ENCODE measurements around the gene NBPF4.

DNA sequence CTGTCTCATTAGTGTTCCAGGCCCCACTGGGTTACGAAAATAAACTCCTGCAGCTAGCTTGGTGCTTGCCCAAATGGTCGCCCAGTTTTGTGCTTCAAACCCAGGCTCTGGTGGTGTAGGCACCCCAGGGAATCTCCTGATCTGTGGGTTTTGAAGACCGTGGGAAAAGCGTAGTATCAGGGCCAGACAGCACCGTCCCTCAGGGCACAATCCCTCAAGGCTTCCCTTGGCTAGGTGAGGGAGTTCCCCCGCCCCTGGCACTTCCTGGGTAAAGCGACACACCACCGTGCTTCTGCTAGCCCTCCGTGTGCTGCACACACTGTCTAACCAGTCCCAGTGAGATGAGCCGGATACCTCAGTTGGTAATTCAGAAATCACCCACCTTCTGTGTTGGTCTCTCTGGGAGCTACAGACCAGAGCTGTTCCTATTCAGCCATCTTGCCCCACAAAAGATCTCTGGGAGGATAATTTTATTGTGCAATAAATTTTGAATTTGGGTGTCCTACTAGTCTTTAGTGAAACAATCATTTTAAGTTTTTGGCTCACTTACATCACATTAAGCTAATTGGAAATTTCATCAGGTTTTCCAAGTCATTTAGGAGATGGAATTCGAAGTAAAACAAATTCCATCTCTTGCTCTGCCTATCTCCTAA lies 34.3 kb downstream of the NBPF4 start:
- TF ChIP-seq, protein P1, sequence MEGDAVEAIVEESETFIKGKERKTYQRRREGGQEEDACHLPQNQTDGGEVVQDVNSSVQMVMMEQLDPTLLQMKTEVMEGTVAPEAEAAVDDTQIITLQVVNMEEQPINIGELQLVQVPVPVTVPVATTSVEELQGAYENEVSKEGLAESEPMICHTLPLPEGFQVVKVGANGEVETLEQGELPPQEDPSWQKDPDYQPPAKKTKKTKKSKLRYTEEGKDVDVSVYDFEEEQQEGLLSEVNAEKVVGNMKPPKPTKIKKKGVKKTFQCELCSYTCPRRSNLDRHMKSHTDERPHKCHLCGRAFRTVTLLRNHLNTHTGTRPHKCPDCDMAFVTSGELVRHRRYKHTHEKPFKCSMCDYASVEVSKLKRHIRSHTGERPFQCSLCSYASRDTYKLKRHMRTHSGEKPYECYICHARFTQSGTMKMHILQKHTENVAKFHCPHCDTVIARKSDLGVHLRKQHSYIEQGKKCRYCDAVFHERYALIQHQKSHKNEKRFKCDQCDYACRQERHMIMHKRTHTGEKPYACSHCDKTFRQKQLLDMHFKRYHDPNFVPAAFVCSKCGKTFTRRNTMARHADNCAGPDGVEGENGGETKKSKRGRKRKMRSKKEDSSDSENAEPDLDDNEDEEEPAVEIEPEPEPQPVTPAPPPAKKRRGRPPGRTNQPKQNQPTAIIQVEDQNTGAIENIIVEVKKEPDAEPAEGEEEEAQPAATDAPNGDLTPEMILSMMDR (IDR thresholded peaks at IDR 0.05) = no peak
- TF ChIP-seq POLR2A (IDR thresholded peaks at IDR 0.05) = no peak
